ENCODE measurements around the gene PHF24. TPM values are rescaled to one million over a fixed set of nuclear protein-coding genes. Genes with fewer than 3 reads are reported as not detected.

The PHF24 gene
- total and polyA plus RNA-seq, 2 of the 4 experiments (the other 2 are of a cell fraction): 0.02 TPM; not detected in 1

DNA sequence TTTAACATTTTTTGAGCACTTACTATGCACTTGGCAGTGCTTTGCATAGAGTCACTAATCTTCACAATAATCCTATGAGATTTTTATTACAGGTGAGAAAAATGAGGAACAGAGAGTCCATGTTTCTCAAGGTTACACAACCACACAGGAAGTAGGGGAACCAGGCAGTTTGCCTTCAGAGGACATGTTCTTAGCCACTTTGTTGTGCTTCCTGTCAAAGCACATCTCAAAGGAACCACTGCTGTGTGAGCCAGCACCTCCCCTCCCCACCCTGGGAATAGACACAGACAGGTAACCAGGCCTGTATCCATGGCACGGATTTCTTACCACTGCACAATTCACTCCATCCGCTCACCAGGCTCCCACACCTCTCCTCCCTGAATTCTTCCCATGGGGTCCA lies 25.1 kb downstream of the PHF24 start:
- H3K4ac ChIP-seq (ENCODE audit: low read depth, low read length): no peak overlapping the region
- H3K4me1 ChIP-seq (ENCODE audit: control insufficient read depth, insufficient read depth, low read length): no peaks in the 10 kb centered on the region
- no peak overlapping the region for H2AK9ac ChIP-seq (replicated peaks; ENCODE audit: low read depth, low read length, poor library complexity)
- TF ChIP-seq POLR2A (IDR thresholded peaks at IDR 0.05; ENCODE audit: low read depth, low read length) (no peak), SMC3 (IDR thresholded peaks at IDR 0.05; ENCODE audit: low read depth, low read length) (no peak), NFE2L2 (IDR thresholded peaks at IDR 0.05; ENCODE audit: low read depth, low read length) (no peak), CEBPB (IDR thresholded peaks at IDR 0.05; ENCODE audit: low read depth, low read length) (no peak), RAD21 (IDR thresholded peaks at IDR 0.05; ENCODE audit: low read length) (no peak), MAFK (IDR thresholded peaks at IDR 0.05; ENCODE audit: low read depth, low read length) (no peak), RFX5 (IDR thresholded peaks at IDR 0.05; ENCODE audit: low read depth, low read length) (no peak), MXI1 (IDR thresholded peaks at IDR 0.05; ENCODE audit: borderline replicate concordance, low read depth, low read length) (no peak), RCOR1 (IDR thresholded peaks at IDR 0.05; ENCODE audit: insufficient replicate concordance, low read length) (no peak)
- TF ChIP-seq, protein P1, sequence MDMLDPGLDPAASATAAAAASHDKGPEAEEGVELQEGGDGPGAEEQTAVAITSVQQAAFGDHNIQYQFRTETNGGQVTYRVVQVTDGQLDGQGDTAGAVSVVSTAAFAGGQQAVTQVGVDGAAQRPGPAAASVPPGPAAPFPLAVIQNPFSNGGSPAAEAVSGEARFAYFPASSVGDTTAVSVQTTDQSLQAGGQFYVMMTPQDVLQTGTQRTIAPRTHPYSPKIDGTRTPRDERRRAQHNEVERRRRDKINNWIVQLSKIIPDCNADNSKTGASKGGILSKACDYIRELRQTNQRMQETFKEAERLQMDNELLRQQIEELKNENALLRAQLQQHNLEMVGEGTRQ (IDR thresholded peaks at IDR 0.05; ENCODE audit: low read depth, low read length): no peak
- TF ChIP-seq, protein P2, sequence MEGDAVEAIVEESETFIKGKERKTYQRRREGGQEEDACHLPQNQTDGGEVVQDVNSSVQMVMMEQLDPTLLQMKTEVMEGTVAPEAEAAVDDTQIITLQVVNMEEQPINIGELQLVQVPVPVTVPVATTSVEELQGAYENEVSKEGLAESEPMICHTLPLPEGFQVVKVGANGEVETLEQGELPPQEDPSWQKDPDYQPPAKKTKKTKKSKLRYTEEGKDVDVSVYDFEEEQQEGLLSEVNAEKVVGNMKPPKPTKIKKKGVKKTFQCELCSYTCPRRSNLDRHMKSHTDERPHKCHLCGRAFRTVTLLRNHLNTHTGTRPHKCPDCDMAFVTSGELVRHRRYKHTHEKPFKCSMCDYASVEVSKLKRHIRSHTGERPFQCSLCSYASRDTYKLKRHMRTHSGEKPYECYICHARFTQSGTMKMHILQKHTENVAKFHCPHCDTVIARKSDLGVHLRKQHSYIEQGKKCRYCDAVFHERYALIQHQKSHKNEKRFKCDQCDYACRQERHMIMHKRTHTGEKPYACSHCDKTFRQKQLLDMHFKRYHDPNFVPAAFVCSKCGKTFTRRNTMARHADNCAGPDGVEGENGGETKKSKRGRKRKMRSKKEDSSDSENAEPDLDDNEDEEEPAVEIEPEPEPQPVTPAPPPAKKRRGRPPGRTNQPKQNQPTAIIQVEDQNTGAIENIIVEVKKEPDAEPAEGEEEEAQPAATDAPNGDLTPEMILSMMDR (conservative IDR thresholded peaks at IDR 0.05; ENCODE audit: low read depth, low read length): no peak
- no peak overlapping the region for H2BK120ac ChIP-seq (ENCODE audit: low read depth, low read length)
- in situ Hi-C loops (cut with MboI; ENCODE audit: low sequenced_read_pairs) (no loop called here), intact Hi-C loops (cut with micrococcal nuclease) (no loop called here), dilution Hi-C loops (cut with HindIII; ENCODE audit: low sequenced_read_pairs, unreplicated experiment) (no loop called here)
- no peaks in the 10 kb centered on the region for H3K79me1 ChIP-seq (ENCODE audit: low read depth in 1 of 2, low read length in 2 of 2)
- POLR2A ChIA-PET (ENCODE audit: unreplicated experiment): no interaction called here
- H2AFZ ChIP-seq (replicated peaks; ENCODE audit: low read length, poor library complexity): no peak overlapping the region
- H4K5ac ChIP-seq (ENCODE audit: low read depth, low read length): no peak overlapping the region
- H3K27me3 ChIP-seq (ENCODE audit: control insufficient read depth, insufficient read depth, low read length): peaks cover 22% of the 10 kb centered on the region
- H3K56ac ChIP-seq (ENCODE audit: extremely low read depth, insufficient read depth, low read length): no peak overlapping the region
- H4K8ac ChIP-seq (ENCODE audit: low read depth in 2 of 2, low read length in 2 of 2): no peak overlapping the region
- no peaks in the 10 kb centered on the region for H3K9me3 ChIP-seq (ENCODE audit: control insufficient read depth, insufficient read depth, low read length)
- CTCF ChIA-PET: no interaction called here
- H3K9ac ChIP-seq (ENCODE audit: low read depth, low read length): no peak overlapping the region
- no TSS peak for BruUV-seq (replicated peaks)
- H2BK20ac ChIP-seq (ENCODE audit: low read depth, low read length): no peak overlapping the region
- DNase-seq (no peak), ATAC-seq (ENCODE audit: low read depth) (no peak)
- H3K23ac ChIP-seq (ENCODE audit: low read depth, low read length): no peak overlapping the region
- no peak overlapping the region for H4K91ac ChIP-seq (ENCODE audit: insufficient read depth, low read depth, low read length)
- H2BK5ac ChIP-seq (ENCODE audit: low read depth, low read length, poor library complexity, severe bottlenecking): no peak overlapping the region
- no peak overlapping the region for H3K4me2 ChIP-seq (ENCODE audit: low read depth, low read length)
- 0 out of 2 replicates have a peak, but pooled peaks cover 4% of the 10 kb centered on the region for H3K9me1 ChIP-seq (ENCODE audit: insufficient read depth, low read length)
- no peaks in the 10 kb centered on the region for H4K20me1 ChIP-seq (ENCODE audit: insufficient read depth, low read length)
- H2BK15ac ChIP-seq (ENCODE audit: low read depth, low read length): no peak overlapping the region
- H3K4me3 ChIP-seq (ENCODE audit: insufficient read depth, low read depth, low read length): no peak overlapping the region
- H3K27ac ChIP-seq (ENCODE audit: insufficient read depth, low read length): no peak overlapping the region
- H2AK5ac ChIP-seq (ENCODE audit: low read depth, low read length): no peak overlapping the region
- no peaks in the 10 kb centered on the region for H3K36me3 ChIP-seq (ENCODE audit: control insufficient read depth, insufficient read depth, low read length)
- H3K14ac ChIP-seq (replicated peaks; ENCODE audit: low read depth, low read length): no peak overlapping the region
- no peak overlapping the region for H3K18ac ChIP-seq (ENCODE audit: low read depth, low read length)
- WGBS, 2 experiments (ENCODE audit: extremely low coverage in 2 of 2, insufficient read length in 1 of 2): no CpG with 5 or more reads among the region's 2 CpGs
